Type B pancreatic cell (in vitro differentiated cells): Measurements from ENCODE around the gene CDKN2C. TPM values are rescaled to one million over a fixed set of nuclear protein-coding genes. Genes with fewer than 3 reads are reported as not detected.
"Not testable (repeated sequence)": the region's sequence is repeated elsewhere in the genome, so short reads cannot be mapped to it uniquely, and the experiment has no call there.

Experiments used
- DNase-seq: peaks from one replicate; pipeline ENCODE4 v3.0.0; 2021; ENCODE audit warnings: mixed read lengths; ENCODE audit not compliant: unreplicated experiment; ENCODE audit errors: extremely low spot score
- H3K27ac Mint-ChIP-seq: 2 replicates; pipeline ENCODE4 v1.8.0; 2021; ENCODE audit warnings: mild to moderate bottlenecking, mixed read lengths
- H3K27me3 Mint-ChIP-seq: 2 replicates; pipeline ENCODE4 v1.8.0; 2021; ENCODE audit warnings: mixed read lengths
- H3K36me3 Mint-ChIP-seq: 2 replicates; pipeline ENCODE4 v1.8.0; 2021; ENCODE audit warnings: mixed read lengths
- H3K4me1 Mint-ChIP-seq: one replicate; pipeline ENCODE4 v1.8.0; 2021; ENCODE audit warnings: mixed read lengths; ENCODE audit not compliant: unreplicated experiment
- H3K4me3 Mint-ChIP-seq: 2 replicates; pipeline ENCODE4 v1.8.0; 2021; ENCODE audit warnings: mild to moderate bottlenecking, mixed read lengths
- H3K9me3 Mint-ChIP-seq: 2 replicates; pipeline ENCODE4 v1.8.0; 2021; ENCODE audit warnings: mixed read lengths
- CTCF ChIP-seq: fragments of 200-600 bp; sonication (generic); conservative IDR thresholded peaks from 2 replicates; pipeline ENCODE4 v1.5.0; 2021; ENCODE audit warnings: antibody characterized with exemption, mild to moderate bottlenecking
- total RNA-seq: library from RNA; stranded (reverse); gene quantifications from 2 replicates; pipeline ENCODE4 v1.2.1, GENCODE V29; 2021; ENCODE audit warnings: low replicate concordance

Gene CDKN2C
- total RNA-seq, 1 donor from 2014 or later: 1.5 TPM

GRCh38 chr1:50940291-50940690 lies 29.8 kb upstream of the CDKN2C start:
- no peaks in the 10 kb centered on the region for H3K4me1 Mint-ChIP-seq
- no peak overlapping the region for H3K4me3 Mint-ChIP-seq
- no peak overlapping the region for H3K27ac Mint-ChIP-seq
- peaks cover 3% of the 10 kb centered on the region for H3K36me3 Mint-ChIP-seq
- no peaks in the 10 kb centered on the region for H3K9me3 Mint-ChIP-seq
- TF ChIP-seq CTCF: no peak
- no peaks in the 10 kb centered on the region for H3K27me3 Mint-ChIP-seq
- no peak for DNase-seq

GRCh38 chr1:50942334-50942733 lies 27.7 kb upstream of the CDKN2C start:
- peaks cover 3% of the 10 kb centered on the region for H3K36me3 Mint-ChIP-seq
- DNase-seq: no peak
- H3K4me1 Mint-ChIP-seq: no peaks in the 10 kb centered on the region
- TF ChIP-seq CTCF: no peak
- no peak overlapping the region for H3K27ac Mint-ChIP-seq
- H3K4me3 Mint-ChIP-seq: no peak overlapping the region
- H3K27me3 Mint-ChIP-seq: no peaks in the 10 kb centered on the region
- H3K9me3 Mint-ChIP-seq: no peaks in the 10 kb centered on the region

- H3K27me3 Mint-ChIP-seq: no peaks in the 10 kb centered on the region
- no peak overlapping the region for H3K4me3 Mint-ChIP-seq
- H3K27ac Mint-ChIP-seq: no peak overlapping the region
- no peak for TF ChIP-seq CTCF
- H3K9me3 Mint-ChIP-seq: no peaks in the 10 kb centered on the region
- H3K4me1 Mint-ChIP-seq: peaks cover 6% of the 10 kb centered on the region
- H3K36me3 Mint-ChIP-seq: peaks cover 6% of the 10 kb centered on the region
- DNase-seq: no peak
Measured at GRCh38 chr1:50949286-50949982, 20.6 kb upstream of the CDKN2C start.

GRCh38 chr1:50950396-50950795 lies 19.6 kb upstream of the CDKN2C start:
- H3K4me1 Mint-ChIP-seq: peaks cover 6% of the 10 kb centered on the region
- no peaks in the 10 kb centered on the region for H3K27me3 Mint-ChIP-seq
- no peak overlapping the region for H3K27ac Mint-ChIP-seq
- no peak for DNase-seq
- no peak for TF ChIP-seq CTCF
- H3K9me3 Mint-ChIP-seq: no peaks in the 10 kb centered on the region
- H3K36me3 Mint-ChIP-seq: peaks cover 6% of the 10 kb centered on the region
- H3K4me3 Mint-ChIP-seq: no peak overlapping the region

- not testable (repeated sequence) for H3K36me3 Mint-ChIP-seq, H3K4me3 Mint-ChIP-seq, H3K9me3 Mint-ChIP-seq, H3K27ac Mint-ChIP-seq, H3K27me3 Mint-ChIP-seq, DNase-seq, H3K4me1 Mint-ChIP-seq
Measured at GRCh38 chr1:50952566-50952965, 17.5 kb upstream of the CDKN2C start.

GRCh38 chr1:50955116-50955515 lies 14.9 kb upstream of the CDKN2C start:
- Mint-ChIP-seq H3K27ac (no peak overlapping the region), H3K4me3 (no peak overlapping the region), H3K4me1 (peaks cover 13% of the 10 kb centered on the region), H3K27me3 (no peaks in the 10 kb centered on the region), H3K9me3 (no peaks in the 10 kb centered on the region), H3K36me3 (peaks cover 6% of the 10 kb centered on the region)
- TF ChIP-seq CTCF: no peak
- no peak for DNase-seq
